Cardiac fibroblast (primary cell): ENCODE measurements around the gene ENGASE.

Source experiments
- DNase-seq, 2 donors: peaks; one replicate each; pipeline versions ENCODE4 v3.0.0 to v3.0.0-alpha.2; 2010; ENCODE audit warnings: low read depth in 2 of 2
- H3K4me3 ChIP-seq, 2 donors: replicated peaks in 1 of 2; 1 replicate in 1 of 2; 2 replicates in 1 of 2; pipeline ENCODE4 v1.5.1; 2011; ENCODE audit warnings: low read depth in 2 of 2, low read length in 2 of 2, mild to moderate bottlenecking in 2 of 2, moderate library complexity in 1 of 2
- CTCF ChIP-seq: IDR thresholded peaks from one replicate; pipeline ENCODE4 v1.5.1; 2011; ENCODE audit warnings: low read depth, mild to moderate bottlenecking, low read length, inconsistent platforms

Gene ENGASE

GRCh38 chr17:79095345-79096055 is 20.9 kb downstream of the ENGASE start:
- H3K4me3 ChIP-seq: no peak overlapping the region
- no peak for DNase-seq
- TF ChIP-seq CTCF: no peak

GRCh38 chr17:79096477-79096876 is 21.9 kb downstream of the ENGASE start:
- TF ChIP-seq CTCF: no peak

GRCh38 chr17:79097226-79098055 is 22.8 kb downstream of the ENGASE start:
- no peak for DNase-seq
- H3K4me3 ChIP-seq: no peak overlapping the region
- no peak for TF ChIP-seq CTCF

More at GRCh38 chr17:79096477-79096876, 21.9 kb downstream of the ENGASE start:
- no peak for DNase-seq
- no peak overlapping the region for H3K4me3 ChIP-seq

- no peak for DNase-seq
- no peak overlapping the region for H3K4me3 ChIP-seq
- TF ChIP-seq CTCF: no peak
These were observed 23.8 kb downstream of the ENGASE start for GRCh38 chr17:79098282-79098867.

- DNase-seq: no peak
- no peak for TF ChIP-seq CTCF
- H3K4me3 ChIP-seq: no peak overlapping the region
These were observed 25.8 kb downstream of the ENGASE start for GRCh38 chr17:79100405-79100804.

- no peak overlapping the region for H3K4me3 ChIP-seq
- DNase-seq: no peak
- TF ChIP-seq CTCF: no peak
These were observed 26.6 kb downstream of the ENGASE start for GRCh38 chr17:79101111-79101673.
